SU-DHL-6 (cell line): ENCODE data around the gene RABGGTA.

Source experiments
- CTCF ChIP-seq: fragments of 200-600 bp; sonication (generic); IDR thresholded peaks from one replicate; pipeline ENCODE4 v1.5.1; 2017; ENCODE audit warnings: antibody characterized with exemption, mild to moderate bottlenecking, low read length, moderate library complexity; ENCODE audit not compliant: insufficient read depth, poor library complexity, severe bottlenecking
- EZH2phosphoT487 ChIP-seq: fragments of 200-600 bp; sonication (generic), shearing (Covaris generic); conservative IDR thresholded peaks from 2 replicates; pipeline ENCODE4 v1.6.1; 2018; ENCODE audit warnings: mild to moderate bottlenecking, antibody characterized with exemption, low read length, moderate library complexity, mixed read lengths

- TF ChIP-seq CTCF (no peak), EZH2phosphoT487 (no peak)
Measured at GRCh38 chr14:24310646-24311604, 39.5 kb upstream of the RABGGTA start, which contains the start of gene LTB4R.
